Right lobe of liver (tissue), 6 donors: ENCODE data around the gene CDO1. TPM values are rescaled to one million over a fixed set of nuclear protein-coding genes. Genes with fewer than 3 reads are reported as not detected.

Source experiments
- ATAC-seq, 4 donors: fragments of 200-7000 bp; cut with Tn5 transposase; one replicate each; pipeline ENCODE4 v1.9.1; 2020; ENCODE audit warnings: mild to moderate bottlenecking in 4 of 4, moderate library complexity in 4 of 4
- DNase-seq, 3 donors: peaks; one replicate each; pipeline ENCODE4 v3.0.0-alpha.2; 2020
- H3K27ac ChIP-seq, 3 donors: fragments of 200-600 bp; one replicate each; pipeline ENCODE4 v1.8.0; 2022
- H3K27me3 ChIP-seq, 2 donors: fragments of 200-600 bp; one replicate each; pipeline ENCODE4 v1.8.0; 2022
- H3K36me3 ChIP-seq, 4 donors: fragments of 200-600 bp; sonication (generic) in 1 of 4; one replicate each; pipeline versions ENCODE4 v1.5.1 to v1.8.0; 2017 to 2022; ENCODE audit warnings: control low read depth in 1 of 4
- H3K4me1 ChIP-seq, 4 donors: fragments of 200-600 bp; sonication (generic) in 1 of 4; one replicate each; pipeline versions ENCODE4 v1.5.1 to v1.8.0; 2017 to 2022; ENCODE audit warnings: control low read depth in 1 of 4
- H3K4me3 ChIP-seq, 3 donors: fragments of 200-600 bp; one replicate each; pipeline ENCODE4 v1.8.0; 2022
- H3K9me3 ChIP-seq, 4 donors: fragments of 200-600 bp; sonication (generic) in 1 of 4; one replicate each; pipeline versions ENCODE4 v1.5.1 to v1.8.0; 2017 to 2022; ENCODE audit warnings: control low read depth in 1 of 4
- CTCF ChIP-seq, 4 donors: fragments of 200-600 bp in 3 of 4; fragments of 450-650 bp in 1 of 4; IDR thresholded peaks; one replicate each; pipeline versions ENCODE4 v1.5.1 to v1.8.0; 2016 to 2022; ENCODE audit warnings: antibody characterized with exemption in 4 of 4, mild to moderate bottlenecking in 2 of 4
- POLR2A ChIP-seq: fragments of 450-650 bp; IDR thresholded peaks from one replicate; pipeline ENCODE4 v1.6.1; 2017; ENCODE audit warnings: antibody characterized with exemption, mild to moderate bottlenecking
- WGBS: methylation state at CpG from one replicate; pipeline ENCODE4 v1.1.6; 2018; ENCODE audit warnings: low coverage, low lambda C conversion rate; ENCODE audit not compliant: insufficient coverage; ENCODE audit errors: missing lambda C conversion rate; 5-methylcytosine and 5-hydroxymethylcytosine counted together
- intact Hi-C, 2 donors: fragments of 100-400 bp; cut with DNase I; formaldehyde crosslinking; loops; one replicate each; pipeline versions ENCODE4 v1.11.2 to v1.14.1; 2022
- total RNA-seq, 6 experiments: library from RNA; depleted of rRNA in 2 of 6; stranded (reverse); fragments of >200 nt in 2 of 6; fragmentation: NEBNext Ultra II Directional in 3 of 6; extraction: Animal tissue kit (Norgen Biotek cat#: 25700) in 3 of 6; gene quantifications; one replicate each; pipeline versions ENCODE4 v1.1.0 to v1.2.4, GENCODE V29; 2016 to 2023
- donor health status: DM: no; HTN: yes; CAD: no.
- donor health status: DM: no; HTN: no; CAD: no.
- donor health status: DM: no; HTN: no; CAD: no.
- donor health status: DM: no; HTN: yes; CAD: no.
- donor health status: DM: no; HTN: yes; CAD: no.

Gene CDO1
- total RNA-seq, 6 experiments from 2014 or later, result 98.9 to 260 (median 154) TPM

GRCh38 chr5:115806986-115807653 lies 9.3 kb downstream of the CDO1 start:
- intact Hi-C loops, result no loop called here
- Histone ChIP-seq H3K9me3 (no peaks in the 10 kb centered on the region), H3K36me3 (peaks cover 0 to 78% (median 19%) of the 10 kb centered on the region in 4 donors), H3K4me1 (peaks cover 0 to 74% (median 10%) of the 10 kb centered on the region in 4 donors), H3K4me3 (no peak overlapping the region), H3K27ac (peak overlapping the region in 1 of 3 donors; percentile 41), H3K27me3 (no peaks in the 10 kb centered on the region)
- WGBS, result 55% methylated on average over 2 of the region's 2 CpGs
- DNase-seq, result no peak
- peak; percentile 48 to 66 (median 58) for ATAC-seq
- TF ChIP-seq CTCF (IDR thresholded peaks at IDR 0.05), result peak in 1 of 4 donors; percentile 24
- no peak for TF ChIP-seq POLR2A

- intact Hi-C loops, result no loop called here
- no peak overlapping the region for H3K4me3 ChIP-seq
- H3K27ac ChIP-seq, result peak overlapping the region; percentile 37 to 89 (median 70)
- TF ChIP-seq CTCF (IDR thresholded peaks at IDR 0.05) (no peak), POLR2A (no peak)
- DNase-seq (no peak), ATAC-seq (peak; percentile 34 to 55 (median 48))
- WGBS, result 11% methylated on average over 1 of the region's 1 CpG
- no peaks in the 10 kb centered on the region for H3K9me3 ChIP-seq
- H3K36me3 ChIP-seq, result peaks cover 0 to 34% (median 12%) of the 10 kb centered on the region in 4 donors
- H3K27me3 ChIP-seq, result no peaks in the 10 kb centered on the region
- H3K4me1 ChIP-seq, result peaks cover 0 to 77% (median 23%) of the 10 kb centered on the region in 4 donors
Measured at GRCh38 chr5:115801984-115802383, 14.5 kb downstream of the CDO1 start.

- peaks cover 0 to 75% (median 23%) of the 10 kb centered on the region in 4 donors for H3K4me1 ChIP-seq
- ATAC-seq (peak; percentile 35 to 63 (median 52)), DNase-seq (no peak)
- no peaks in the 10 kb centered on the region for H3K27me3 ChIP-seq
- intact Hi-C loops, result no loop called here
- 61% methylated on average over 2 of the region's 2 CpGs for WGBS
- TF ChIP-seq CTCF (IDR thresholded peaks at IDR 0.05) (no peak), POLR2A (no peak)
- H3K27ac ChIP-seq, result peak overlapping the region in 2 of 3 donors; percentile 70 to 89
- H3K36me3 ChIP-seq, result peaks cover 0 to 25% (median 8%) of the 10 kb centered on the region in 4 donors
- H3K9me3 ChIP-seq, result no peaks in the 10 kb centered on the region
- no peak overlapping the region for H3K4me3 ChIP-seq
Measured at GRCh38 chr5:115801152-115801551, 15.3 kb downstream of the CDO1 start.

GRCh38 chr5:115800108-115800507 lies 16.4 kb downstream of the CDO1 start:
- no peak for DNase-seq
- TF ChIP-seq CTCF (IDR thresholded peaks at IDR 0.05), result no peak
- TF ChIP-seq POLR2A, result no peak
- Histone ChIP-seq H3K9me3 (no peaks in the 10 kb centered on the region), H3K27me3 (no peaks in the 10 kb centered on the region), H3K4me1 (peaks cover 0 to 71% (median 23%) of the 10 kb centered on the region in 4 donors), H3K36me3 (peaks cover 0 to 15% (median 3%) of the 10 kb centered on the region in 4 donors), H3K27ac (peak overlapping the region; percentile 0 to 89 (median 70)), H3K4me3 (no peak overlapping the region)
- ATAC-seq, result no peak
- intact Hi-C loops, result no loop called here
- WGBS, result 59% methylated on average over 2 of the region's 2 CpGs
